ENCODE measurements around the gene RAB9A. TPM values are rescaled to one million over a fixed set of nuclear protein-coding genes. Genes with fewer than 3 reads are reported as not detected.

RAB9A gene
- total and polyA plus RNA-seq, 2 donors (not counting 3 experiments of a cell fraction or from before 2014, with no cell fraction given): 11.5 to 19.2 TPM

- no peaks in the 10 kb centered on the region for H3K9me1 ChIP-seq (replicated peaks; ENCODE audit: control insufficient read depth, extremely low read depth, insufficient read depth, low read length)
- intact Hi-C loops (cut with micrococcal nuclease) (no loop called here), dilution Hi-C loops (cut with MboI; ENCODE audit: extremely low pct_ligation_motif_present, low sequenced_read_pairs) (no loop called here)
- H2AFZ ChIP-seq (ENCODE audit: low read depth, low read length): no peak overlapping the region
- TF ChIP-seq POLR2A (IDR thresholded peaks at IDR 0.05; ENCODE audit: low read depth, low read length): no peak
- TF ChIP-seq MYC (IDR thresholded peaks at IDR 0.05; ENCODE audit: low read depth, low read length): no peak
- no peak for TF ChIP-seq JUN (IDR thresholded peaks at IDR 0.05; ENCODE audit: borderline replicate concordance, insufficient read depth, insufficient read length, low read depth)
- TF ChIP-seq CTCF (IDR thresholded peaks at IDR 0.05; ENCODE audit: extremely low read depth in 1 of 2, insufficient read depth in 1 of 2, low read depth in 1 of 2, low read length in 2 of 2): no peak
- TF ChIP-seq MAX (IDR thresholded peaks at IDR 0.05; ENCODE audit: insufficient read depth, insufficient read length): no peak
- TF ChIP-seq EZH2 (IDR thresholded peaks at IDR 0.05; ENCODE audit: borderline replicate concordance, low read depth, low read length, severe bottlenecking): no peak
- TF ChIP-seq GATA2 (IDR thresholded peaks at IDR 0.05; ENCODE audit: insufficient read depth, insufficient read length, low read depth, low read length): no peak
- no peak for TF ChIP-seq POLR2AphosphoS5 (IDR thresholded peaks at IDR 0.05; ENCODE audit: insufficient read depth, low read depth, low read length)
- FAIRE-seq: no peak
- BruUV-seq (replicated peaks): no TSS peak
- ChIA-PET CTCF (no interaction called here), POLR2A (no interaction called here)
- H3K4me1 ChIP-seq (ENCODE audit: control insufficient read depth, extremely low read depth, insufficient read depth, low read length): no peaks in the 10 kb centered on the region
- no peak overlapping the region for H3K4me3 ChIP-seq (replicated peaks in 1 of 3; ENCODE audit: insufficient read depth in 1 of 3, low read depth in 1 of 3, low read length in 3 of 3)
- no peak overlapping the region for H3K27ac ChIP-seq (ENCODE audit: insufficient read depth, low read depth, low read length)
- no peak overlapping the region for H3K9ac ChIP-seq (replicated peaks; ENCODE audit: extremely low read depth, insufficient read depth, low read length)
- H3K27me3 ChIP-seq (ENCODE audit: control insufficient read depth in 2 of 2, insufficient read depth in 2 of 2, low read length in 2 of 2): no peaks in the 10 kb centered on the region
- H3K79me2 ChIP-seq (ENCODE audit: control insufficient read depth, insufficient read depth, low read length): no peaks in the 10 kb centered on the region
- H3K4me2 ChIP-seq (ENCODE audit: insufficient read depth, low read length): no peak overlapping the region
- DNase-seq (ENCODE audit: low read depth, low spot score): no peak
- no peaks in the 10 kb centered on the region for H3K9me3 ChIP-seq (replicated peaks; ENCODE audit: control insufficient read depth, insufficient read depth, low read length)
- H3K36me3 ChIP-seq (ENCODE audit: control insufficient read depth in 2 of 2, extremely low read depth in 1 of 2, insufficient read depth in 2 of 2, low read length in 2 of 2): no peaks in the 10 kb centered on the region
- H4K20me1 ChIP-seq (replicated peaks; ENCODE audit: control insufficient read depth, extremely low read depth, insufficient read depth, low read length): no peaks in the 10 kb centered on the region
These were observed 67.5 kb downstream of the RAB9A start for GRCh38 chrX:13756381-13756780.
